Medulla oblongata (tissue), 1 donor: ENCODE data around the gene HCFC1.

Experiments
- DNase-seq: peaks from one replicate; pipeline ENCODE4 v3.0.0-alpha.2; 2015; ENCODE audit errors: extremely low spot score

The HCFC1 gene

DNA sequence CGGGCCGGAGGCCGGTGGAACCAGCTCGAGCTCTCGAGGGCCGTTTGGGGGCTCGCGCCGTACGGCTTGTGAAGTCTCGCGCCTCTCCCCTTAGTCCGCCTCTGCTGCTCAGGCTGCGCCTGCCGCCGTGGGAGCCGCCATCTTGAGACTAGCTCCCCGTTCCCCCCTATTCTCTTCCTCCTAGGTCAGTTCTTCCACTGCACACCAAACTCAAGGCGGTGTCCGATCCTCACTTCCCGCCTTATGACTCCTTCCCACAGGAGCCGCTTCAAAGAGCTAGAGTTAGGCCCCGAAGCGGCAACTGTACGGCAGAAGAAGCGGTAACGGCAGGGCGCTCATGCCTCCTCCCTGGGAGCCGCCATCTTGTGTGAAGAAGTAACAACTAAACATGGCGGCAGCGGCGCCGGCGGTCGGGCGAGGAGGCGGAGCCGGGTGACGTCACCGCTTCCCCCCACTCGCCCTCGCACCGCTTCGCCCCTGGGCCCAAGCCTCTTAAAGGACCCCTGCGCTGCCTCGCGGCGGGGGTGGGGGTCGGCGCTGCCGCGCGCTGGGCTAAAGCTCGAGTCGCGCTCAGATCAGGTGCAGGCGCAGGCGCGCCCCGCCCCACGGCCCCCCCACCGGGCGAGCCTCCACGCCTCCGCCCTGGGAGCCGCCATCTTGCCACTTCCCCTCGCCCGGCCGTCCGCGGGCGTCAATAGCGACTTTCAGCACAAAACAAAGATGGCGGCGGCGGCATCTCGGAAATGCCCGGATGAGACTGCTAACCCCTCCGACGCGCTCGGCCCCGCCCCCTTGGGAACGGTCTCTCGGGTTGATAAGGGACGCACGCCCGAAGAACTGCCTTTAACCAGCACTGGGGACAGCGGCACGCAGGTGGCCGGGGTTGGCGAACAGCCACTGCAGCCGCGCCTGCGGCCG lies at the start of gene HCFC1:
Gene HCFC1, minus strand, starts transcription at position 369 of the 918 bp plus-strand sequence. CDS start 978 bp downstream, outside the sequence.
- peak; percentile 89 for DNase-seq

DNA sequence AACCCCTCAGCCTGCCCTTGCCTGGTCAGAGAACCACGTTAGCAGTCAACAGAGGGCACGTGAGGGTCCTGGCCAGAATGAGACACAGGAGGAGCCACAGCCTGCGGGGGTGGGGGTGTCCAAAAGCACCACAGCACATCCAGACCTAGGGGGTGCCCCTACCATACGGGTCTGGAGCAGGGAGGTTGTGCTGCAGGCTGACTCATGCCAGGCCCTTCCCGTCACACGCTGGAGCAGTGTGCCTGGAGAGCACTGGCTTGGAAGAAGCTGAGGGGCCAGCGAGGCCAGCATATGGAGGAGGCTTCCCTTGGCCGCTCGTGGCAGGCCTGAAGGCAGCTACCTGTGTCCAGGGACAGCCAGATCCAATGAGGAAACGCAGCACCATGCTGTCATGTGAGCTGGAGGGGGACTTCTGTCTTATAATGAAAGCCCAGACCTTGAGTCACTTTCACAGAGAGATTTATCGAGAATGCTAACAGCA lies 49.6 kb upstream of the HCFC1 start:
- no peak for DNase-seq

DNA sequence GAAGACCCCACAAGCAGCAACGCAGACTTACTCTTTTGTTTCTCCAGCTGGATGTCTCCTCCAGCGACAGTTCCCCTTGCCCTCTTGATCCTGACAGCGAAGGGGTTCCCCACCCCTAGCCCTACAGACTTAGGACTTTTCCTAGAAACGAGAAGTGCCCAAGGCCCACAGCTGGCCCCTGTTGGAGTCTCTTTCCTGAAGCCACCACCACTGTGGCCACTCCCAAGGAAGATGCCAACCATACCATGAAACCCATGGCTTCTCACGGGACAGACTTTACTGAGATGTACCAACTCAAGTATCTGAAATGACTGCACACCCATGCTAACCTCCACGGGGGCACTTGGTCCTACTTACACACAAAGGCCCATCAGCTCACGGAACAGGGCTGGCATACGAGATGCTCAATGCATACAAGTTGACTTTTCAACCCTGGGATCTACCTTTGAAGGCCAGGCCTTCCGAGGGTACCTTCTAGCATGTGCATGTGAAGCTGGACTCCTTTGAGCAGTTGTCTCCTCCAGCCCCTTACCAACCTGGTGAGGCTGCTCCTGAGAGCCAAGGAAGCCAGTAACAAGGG lies 49.0 kb upstream of the HCFC1 start:
- DNase-seq: no peak

DNA sequence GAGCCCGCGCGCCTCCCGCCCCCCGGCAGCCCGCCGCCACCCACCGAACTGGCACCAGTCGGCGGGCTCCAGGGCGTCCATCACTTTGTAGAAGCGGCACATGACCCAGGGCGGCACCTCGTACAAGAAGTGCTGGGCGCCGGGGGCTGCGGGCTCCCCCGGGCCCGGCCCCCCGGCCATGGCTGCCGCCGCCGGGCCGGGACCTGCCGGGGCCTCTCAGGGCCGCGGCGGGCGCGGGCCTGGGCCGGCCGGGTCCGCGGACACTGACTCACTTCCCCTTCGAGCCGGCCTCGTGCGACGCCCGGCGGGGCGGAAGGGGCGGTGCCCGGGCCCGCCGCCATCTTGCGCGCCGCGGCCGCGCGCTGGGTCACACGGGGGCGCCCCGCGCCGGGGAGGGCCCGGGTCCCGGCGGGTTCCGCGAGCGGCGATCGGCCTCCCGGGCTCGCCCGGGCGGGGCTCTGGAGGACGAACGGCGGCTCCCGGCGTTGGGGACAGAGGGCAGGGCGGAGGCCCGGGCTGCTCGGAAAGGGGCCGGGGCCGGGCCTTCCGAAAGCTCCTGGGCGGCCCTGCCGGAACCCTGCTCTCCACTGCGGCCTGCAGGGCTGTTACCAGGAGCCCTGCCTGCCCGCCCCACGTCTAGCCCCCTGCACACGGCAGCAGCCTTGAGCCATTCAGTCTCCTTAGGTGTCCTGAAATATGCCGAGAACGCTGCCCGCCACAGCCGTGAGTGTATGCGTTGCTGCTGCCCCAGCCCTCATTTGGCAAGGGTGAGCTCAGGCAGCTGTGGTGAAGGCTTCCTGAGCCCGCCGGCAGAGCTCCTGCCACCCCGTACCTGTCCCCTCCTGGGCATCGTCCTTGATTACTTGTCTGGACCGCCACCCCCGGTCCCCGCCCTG lies 48.3 kb upstream of the HCFC1 start, which contains the start of gene IRAK1:
Gene IRAK1, minus strand, starts transcription at position 270 of the 896 bp plus-strand sequence. Its CDS starts 90 bp downstream, at position 180.
- peak; percentile 41 for DNase-seq

DNA sequence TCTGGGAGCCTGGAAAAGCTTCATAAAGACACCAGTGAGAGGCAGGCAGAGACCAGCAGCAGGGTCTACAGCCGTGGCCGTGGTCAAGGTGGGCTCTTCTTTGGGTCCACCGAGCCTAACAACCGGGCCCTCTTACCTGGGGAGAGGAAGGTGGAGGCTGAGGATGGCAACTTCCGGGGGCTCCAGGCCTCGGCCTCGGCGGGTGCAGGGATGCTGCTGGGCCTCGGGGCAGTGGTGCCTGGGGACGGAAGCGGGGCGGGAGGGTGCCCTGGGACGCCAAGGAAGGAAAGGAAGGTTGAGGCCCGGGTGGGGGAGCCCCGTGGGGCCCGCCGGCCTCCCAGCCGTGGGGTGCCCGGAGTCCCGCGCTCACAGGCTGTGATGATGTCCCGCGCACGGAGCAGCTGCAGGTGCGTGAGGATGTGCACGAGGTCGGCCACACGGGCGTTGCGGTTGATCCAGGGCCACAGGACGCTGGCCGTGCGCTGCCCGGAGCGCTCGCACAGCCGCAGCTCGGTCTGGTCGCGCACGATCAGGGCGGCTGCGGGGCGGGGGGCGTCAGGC lies 47.5 kb upstream of the HCFC1 start:
- no peak for DNase-seq

DNA sequence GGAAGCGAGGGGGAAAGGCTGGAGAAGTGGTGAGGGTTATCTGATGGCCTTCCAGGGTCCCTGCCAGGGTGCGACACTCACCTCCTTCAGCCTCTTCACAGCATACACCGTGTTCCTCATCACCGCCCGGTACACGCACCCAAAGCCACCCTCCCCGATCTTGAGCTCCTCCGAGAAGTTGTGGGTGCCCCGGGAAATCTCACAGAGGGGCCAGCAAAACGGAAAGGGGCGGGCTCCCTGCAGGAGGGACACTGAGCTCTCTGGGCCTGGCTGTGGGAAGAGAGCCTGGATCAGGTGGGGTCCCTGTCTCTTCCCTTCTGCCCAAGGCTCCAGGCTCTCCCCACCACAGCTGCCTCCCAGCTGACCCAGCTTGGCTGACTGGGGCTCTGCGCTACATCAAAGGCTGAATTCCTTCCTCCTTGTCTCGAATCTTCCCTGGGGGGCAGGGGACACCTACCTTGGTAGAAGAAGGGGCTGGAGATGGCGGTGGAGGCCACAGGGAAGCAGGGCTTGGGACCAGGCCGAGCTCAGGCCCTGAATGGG lies 47.0 kb upstream of the HCFC1 start:
- DNase-seq: no peak

DNA sequence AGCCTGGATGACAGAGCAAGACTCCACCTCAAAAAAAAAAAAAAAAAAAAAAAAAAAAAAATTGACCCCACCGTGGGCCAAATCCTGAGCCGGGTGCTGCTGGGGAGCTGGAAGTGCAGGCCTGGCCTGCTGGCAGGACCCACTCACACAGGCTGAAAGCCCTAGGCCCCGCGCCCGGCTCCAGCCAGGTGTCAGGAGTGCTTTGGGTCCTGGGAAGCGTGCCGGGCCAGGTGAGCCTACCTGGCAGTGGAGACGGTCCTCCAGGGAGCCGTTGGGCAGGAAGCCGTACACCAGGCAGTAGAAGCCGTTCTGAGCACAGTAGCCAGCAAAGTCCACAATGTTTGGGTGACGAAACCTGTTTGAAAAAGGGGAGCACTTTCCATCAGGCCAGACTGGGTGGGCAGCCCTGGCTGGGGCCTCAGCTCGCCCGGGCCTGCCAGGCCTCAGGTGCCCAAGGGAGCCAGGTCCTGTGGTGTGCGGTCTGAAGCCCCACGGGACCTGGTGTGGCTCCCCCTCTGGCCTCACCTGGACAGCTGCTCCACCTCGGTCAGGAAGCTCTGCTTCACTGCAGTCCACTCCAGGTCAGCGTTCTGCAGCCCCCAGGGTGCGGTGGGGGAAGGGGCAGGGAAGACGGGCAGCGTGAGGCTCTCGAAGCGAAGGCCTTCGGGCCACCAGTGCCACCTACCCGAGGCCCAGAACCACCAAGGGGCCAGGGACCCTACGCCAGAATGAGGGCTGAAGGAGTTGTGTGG lies 46.3 kb upstream of the HCFC1 start:
- DNase-seq: no peak

DNA sequence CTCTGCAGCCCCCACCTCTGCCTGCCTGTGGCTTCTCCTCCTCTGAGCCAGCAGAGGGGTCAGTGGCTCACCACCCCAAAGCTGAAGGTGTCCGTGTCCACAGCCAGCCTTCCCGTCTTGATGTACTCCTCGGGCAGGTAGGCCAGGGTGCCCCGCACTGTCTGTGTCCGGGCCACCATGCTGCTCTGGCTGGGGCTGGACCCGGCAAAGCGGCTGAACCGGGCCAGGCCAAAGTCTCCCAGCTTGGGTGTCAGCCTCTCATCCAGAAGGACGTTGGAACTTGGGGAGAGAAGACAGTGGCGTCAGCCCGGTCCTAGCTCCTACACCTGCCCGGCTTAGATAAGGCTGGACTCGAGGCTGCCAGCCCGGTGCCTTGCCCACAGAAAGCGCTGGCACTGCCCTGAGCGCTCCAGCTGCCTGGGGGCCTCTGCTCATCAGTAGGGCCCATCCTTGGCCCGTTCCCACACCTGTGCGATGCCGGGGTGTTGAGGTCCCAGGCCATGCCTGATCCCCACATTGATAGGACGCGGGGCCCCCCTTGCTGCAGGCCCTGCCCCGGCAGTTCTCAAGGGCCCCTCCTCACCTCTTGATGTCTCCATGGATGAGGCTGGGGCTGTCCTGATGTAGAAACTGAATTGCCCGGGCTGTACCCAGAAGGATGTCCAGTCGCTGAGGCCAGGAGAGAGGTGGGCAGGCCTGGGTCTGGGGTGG lies 44.9 kb upstream of the HCFC1 start:
- DNase-seq: no peak

DNA sequence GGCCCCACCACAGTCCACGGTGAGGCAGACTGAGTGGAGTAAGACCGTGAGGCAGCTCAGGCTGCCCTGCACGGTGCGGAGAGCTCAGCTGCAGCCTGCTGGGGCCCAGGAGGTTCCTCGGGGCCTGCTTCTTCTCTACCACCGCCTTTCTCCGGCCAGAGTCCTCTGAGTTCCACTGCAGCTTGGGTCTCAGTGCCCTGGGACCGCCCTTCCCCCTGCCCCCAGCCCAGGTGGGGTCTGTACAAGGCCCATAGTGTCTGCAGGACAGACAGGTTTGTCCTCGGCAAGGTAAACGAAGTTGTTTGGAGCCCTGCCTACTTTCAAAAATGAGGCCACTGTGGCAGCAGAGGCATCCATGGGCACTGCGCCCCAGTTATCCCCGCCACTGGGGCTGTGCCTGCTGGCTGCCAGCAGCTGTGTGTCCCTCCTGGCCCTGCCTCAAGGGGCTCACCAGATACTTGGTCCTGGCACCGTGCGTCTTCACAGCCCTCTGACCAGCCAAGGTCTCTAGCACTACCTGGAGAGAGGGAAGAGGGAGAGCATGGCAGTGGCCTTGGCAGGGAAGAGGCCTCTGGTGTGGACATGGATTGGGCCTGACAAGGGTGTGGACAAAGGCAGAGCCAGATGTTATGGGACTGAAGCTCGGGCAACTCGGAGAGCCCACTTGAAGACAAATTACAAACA lies 44.1 kb upstream of the HCFC1 start:
- no peak for DNase-seq

DNA sequence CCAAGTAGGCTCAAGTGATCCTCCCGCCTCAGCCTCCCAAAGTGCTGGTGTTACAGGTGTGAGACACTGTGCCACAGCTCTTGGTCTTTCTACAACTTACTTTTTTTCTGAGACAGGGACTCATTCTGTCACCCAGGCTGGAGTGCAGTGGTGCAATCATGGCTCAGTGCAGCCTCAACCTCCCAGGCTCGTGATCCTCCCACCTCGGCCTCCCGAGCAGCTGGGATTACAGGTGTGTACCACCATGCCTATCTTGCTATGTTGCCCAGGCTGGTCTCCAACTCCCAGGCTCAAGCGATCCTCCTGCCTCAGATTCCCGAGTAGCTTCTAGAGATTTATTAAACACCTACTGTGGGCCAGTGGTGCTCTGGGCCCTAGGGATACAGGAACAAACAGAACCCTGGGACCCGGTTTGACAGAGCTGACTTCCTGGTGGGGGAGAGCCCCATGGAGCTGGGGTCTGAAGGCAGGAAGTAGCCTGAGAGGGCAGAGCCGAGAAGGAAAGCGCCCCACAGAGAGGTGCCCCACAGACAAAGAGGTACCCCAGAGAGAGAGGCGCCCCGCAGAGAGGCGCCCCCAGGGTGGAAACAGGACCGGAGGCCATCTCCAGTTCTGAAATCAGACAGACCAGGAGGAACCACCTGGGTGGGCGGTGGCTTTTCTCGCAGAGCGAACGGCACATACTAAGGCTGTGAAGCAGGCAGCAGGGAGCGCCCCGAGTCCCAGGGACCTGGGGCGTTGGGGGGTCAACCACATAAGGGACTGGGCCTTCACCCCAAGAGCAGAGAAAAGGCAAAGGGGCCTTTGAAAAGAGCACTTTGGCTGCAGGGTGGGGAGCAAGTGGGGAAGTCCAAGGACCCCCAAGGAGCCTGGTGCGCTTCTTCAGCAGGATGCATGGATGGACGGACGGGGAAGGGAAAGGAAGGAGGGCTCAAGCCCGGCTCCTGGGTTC lies 43.1 kb upstream of the HCFC1 start:
- no peak for DNase-seq

DNA sequence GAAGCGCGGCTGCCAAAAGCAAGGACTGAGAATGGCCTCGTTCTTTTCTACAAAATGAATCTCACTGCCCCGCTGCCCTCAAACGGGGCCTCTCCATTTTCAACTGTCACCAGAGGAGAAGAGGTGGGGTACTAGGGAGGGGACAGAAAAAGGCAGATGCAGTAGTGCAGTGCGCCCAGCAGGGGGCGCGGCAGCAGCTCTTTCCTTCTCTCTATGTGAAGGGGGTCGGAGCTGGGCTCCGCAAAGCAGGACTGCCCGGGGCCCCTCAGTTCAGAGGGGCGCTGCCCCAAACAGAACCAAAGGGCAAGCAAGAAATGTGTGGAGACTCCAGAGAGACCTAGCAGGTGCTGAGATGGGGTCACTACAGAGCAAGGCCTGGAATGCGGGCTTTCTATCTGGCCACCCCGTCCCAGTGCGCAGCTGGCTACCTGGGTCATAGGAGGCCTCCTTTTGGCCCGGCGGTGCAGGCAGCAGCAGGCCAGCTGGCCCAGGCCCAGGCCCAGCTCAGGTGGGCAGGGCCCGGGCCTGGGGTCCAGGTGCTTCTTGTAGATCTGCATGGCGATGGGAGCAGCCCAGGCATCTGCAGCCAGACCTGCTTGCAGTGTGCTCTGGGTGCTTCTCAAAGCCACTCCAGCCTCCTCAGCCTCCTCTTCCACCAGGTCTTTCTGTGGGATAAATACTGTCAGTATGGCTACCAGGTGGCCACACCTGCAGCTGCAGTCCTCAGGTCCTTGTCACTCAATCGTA lies 42.2 kb upstream of the HCFC1 start:
- peak; percentile 43 for DNase-seq

DNA sequence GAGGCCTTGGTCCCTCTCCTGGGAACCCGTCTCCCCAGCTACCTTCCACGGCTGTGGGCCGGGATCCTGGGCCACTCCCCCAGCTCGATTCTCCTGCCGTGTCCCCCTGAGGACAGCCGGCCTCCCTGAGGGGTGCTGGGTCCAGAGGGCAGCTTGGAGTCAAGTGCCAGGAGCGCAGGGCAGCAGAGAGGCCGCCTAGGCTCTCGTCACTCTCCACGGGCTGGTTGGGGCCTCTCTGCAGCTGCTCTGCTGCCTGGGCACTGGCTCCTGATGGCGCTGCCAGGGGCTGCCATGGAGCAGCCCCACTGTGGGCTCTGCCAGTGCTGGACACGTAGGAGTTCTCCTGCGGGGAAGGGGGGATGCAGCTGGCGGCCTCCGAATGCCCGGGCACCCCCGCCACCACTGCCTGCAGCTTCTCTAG lies 41.4 kb upstream of the HCFC1 start:
- peak; percentile 42 for DNase-seq

DNA sequence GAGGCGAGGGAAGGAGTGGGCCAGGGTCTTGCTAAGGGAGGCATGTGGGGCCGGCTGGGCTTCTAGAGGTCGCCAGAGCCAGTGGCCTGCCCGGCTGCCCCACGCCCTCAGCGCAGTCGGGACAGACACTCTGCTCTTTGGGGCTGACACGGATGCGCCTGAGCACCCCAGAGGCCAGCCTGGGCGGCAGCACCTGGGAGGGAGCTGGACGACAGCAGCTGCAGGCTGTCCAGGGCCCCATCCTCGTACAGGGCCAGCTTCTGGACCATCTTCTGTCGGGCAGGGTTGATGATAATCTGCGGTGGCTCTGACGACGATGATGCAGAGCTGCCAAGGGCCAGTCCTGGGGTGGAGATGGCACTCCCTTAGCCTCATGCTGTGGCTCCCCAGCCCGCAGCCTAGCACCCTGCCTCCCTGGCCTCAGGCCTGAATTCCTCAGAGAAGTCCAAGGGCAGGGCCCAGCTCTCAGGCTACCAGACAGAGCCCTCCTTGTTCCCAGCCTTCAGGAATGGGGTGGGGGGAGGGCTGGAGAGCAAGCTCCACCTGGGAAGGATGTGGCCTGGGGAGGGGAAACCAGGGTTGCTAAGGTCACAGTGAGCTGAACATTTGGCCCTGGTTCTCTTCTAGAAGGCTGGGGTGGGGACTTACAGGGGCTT lies 40.8 kb upstream of the HCFC1 start:
- peak; percentile 56 for DNase-seq

DNA sequence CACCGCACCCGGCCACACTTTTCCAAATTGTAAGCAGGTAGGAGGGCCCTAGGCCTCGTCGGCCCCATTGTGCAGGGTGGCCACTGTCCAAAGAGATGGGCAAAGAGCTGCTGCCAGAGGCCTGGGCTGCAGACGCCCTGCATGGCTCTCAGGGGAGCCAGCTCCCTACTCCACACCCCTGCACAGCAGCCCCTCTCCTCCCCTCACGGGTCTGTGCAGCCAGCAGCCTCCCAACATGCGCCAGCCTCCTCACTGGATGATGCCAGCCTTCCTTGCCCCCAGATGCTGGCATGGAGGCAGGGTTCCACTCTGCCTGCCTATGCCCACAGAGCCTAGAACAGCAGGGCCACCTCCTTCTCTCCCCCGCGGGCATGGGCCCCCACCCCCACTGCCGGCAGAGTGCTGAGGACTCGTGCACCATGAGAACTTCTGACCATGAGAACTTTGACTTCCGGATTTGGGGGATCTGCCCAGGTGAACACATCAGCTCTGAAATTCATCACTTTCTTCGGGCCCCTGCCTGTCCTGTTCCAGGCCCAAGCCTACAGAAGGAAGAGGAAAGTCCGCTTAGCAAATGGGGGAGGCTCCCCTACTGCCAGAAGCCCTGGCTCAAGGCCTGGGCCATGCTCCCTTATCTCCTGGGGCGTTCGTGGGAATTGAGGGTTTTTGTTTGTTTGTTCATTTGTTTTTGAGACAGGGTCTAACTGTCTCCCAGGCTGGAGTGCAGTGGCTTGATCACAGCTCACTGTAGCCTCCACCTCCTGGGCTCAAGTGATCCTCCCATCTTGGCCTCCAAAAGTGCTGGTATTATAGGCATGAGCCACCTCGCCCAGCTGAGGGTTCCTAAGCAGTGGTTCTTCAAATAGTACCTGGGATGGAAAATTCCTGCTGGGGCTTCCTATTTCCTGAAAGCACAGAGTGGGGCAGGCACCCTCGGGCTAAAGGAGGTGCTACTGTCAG lies 40.0 kb upstream of the HCFC1 start:
- DNase-seq: peak; percentile 1

DNA sequence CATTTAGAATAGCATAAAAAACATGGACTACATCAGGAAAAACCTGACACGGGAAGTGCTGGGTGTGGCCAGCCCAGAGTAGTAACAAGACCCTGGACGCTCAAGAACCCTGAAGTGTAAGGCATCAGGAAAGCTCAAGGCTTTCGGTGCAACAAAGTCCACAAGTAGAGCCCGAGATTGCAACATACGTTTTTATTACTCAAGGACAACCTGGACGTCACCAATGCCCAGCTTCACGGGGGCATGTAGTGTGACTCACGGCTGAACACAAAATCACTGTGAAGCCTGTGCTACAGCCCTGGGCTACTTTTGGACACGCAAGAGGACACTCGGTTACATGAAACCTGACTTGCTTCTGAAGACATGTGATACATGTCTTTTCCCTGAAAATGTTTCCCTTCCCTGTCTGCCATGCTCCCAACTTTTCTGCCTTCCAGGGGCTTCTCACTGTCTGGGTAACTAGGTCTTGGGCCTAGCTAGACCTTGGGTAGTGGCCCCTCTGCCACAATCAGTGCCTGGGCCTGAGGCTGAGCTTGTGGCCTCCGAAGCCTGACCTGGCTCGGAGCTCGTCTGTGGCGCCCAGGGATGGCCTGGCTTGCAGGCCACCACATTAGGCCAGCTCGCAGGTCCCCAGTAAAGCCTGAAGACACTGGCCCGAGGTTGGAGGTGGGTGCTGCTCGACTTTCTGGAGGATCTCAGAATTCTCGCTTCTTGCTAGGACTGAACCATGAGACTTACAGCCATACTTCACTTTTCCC lies 38.9 kb upstream of the HCFC1 start:
- no peak for DNase-seq
